Hematopoietic multipotent progenitor cell (in vitro differentiated cells): ENCODE data around the gene MPDU1. TPM values are rescaled to one million over a fixed set of nuclear protein-coding genes. Genes with fewer than 3 reads are reported as not detected.
A peak's percentile ranks its signal among the peaks of the same experiment; 100 is the strongest.

Experiments
- DNase-seq, 3 donors: peaks; one replicate each; pipeline ENCODE4 v3.0.0-alpha.2; 2011 to 2015; ENCODE audit warnings: low read depth in 2 of 3, low spot score in 2 of 3
- total RNA-seq: library from RNA; depleted of rRNA; stranded (reverse); fragments of >200 nt; gene quantifications from one replicate; pipeline ENCODE4 v1.2.3, GENCODE V29; 2012

MPDU1 gene
- total RNA-seq = 118 TPM

- DNase-seq = peak; percentile 90 to 97 (median 95)
Observed at GRCh38 chr17:7583253-7584109, at the start of gene MPDU1. Gene MPDU1 (plus strand): TSS chr17:7583852. CDS start chr17:7583863, 11 bp downstream.

- DNase-seq = no peak
Observed at GRCh38 chr17:7538050-7538449, 45.6 kb upstream of the MPDU1 start.

GRCh38 chr17:7538891-7539545 is 44.6 kb upstream of the MPDU1 start:
- DNase-seq = no peak

- DNase-seq = no peak
Observed at GRCh38 chr17:7541074-7541621, 42.5 kb upstream of the MPDU1 start.

- DNase-seq = no peak
Observed at GRCh38 chr17:7544911-7545310, 38.7 kb upstream of the MPDU1 start.

GRCh38 chr17:7548585-7549400 is 34.9 kb upstream of the MPDU1 start, which contains the start of gene TNFSF12:
Gene TNFSF12 (plus strand): TSS chr17:7549058. CDS start chr17:7549154, 96 bp downstream.
- DNase-seq = peak in 2 of 3 donors; percentile 49 to 66

GRCh38 chr17:7549401-7550055 is 34.1 kb upstream of the MPDU1 start:
- no peak for DNase-seq

- no peak for DNase-seq
Observed at GRCh38 chr17:7550344-7550743, 33.3 kb upstream of the MPDU1 start.

GRCh38 chr17:7551396-7551795 is 32.3 kb upstream of the MPDU1 start:
- DNase-seq = no peak

GRCh38 chr17:7552621-7553051 is 31.0 kb upstream of the MPDU1 start:
- DNase-seq = peak in 2 of 3 donors; percentile 74 to 85

GRCh38 chr17:7553356-7553755 is 30.3 kb upstream of the MPDU1 start:
- DNase-seq = no peak

- no peak for DNase-seq
Observed at GRCh38 chr17:7555320-7555948, 28.2 kb upstream of the MPDU1 start.

- no peak for DNase-seq
Observed at GRCh38 chr17:7556627-7557026, 27.0 kb upstream of the MPDU1 start.

- DNase-seq = no peak
Observed at GRCh38 chr17:7557147-7557764, 26.4 kb upstream of the MPDU1 start.

- peak in 2 of 3 donors; percentile 69 to 81 for DNase-seq
Observed at GRCh38 chr17:7557775-7558543, 25.7 kb upstream of the MPDU1 start.

GRCh38 chr17:7558544-7559319 is 24.9 kb upstream of the MPDU1 start, which contains the start of gene TNFSF13:
Gene TNFSF13 (plus strand): TSS chr17:7558750. CDS start chr17:7559040, 290 bp downstream.
- peak in 2 of 3 donors; percentile 60 to 81 for DNase-seq

GRCh38 chr17:7559320-7560171 is 24.1 kb upstream of the MPDU1 start:
- DNase-seq = no peak
